Natural killer cell (primary cell): ENCODE measurements around the gene EN2. TPM values are rescaled to one million over a fixed set of nuclear protein-coding genes. Genes with fewer than 3 reads are reported as not detected.

ENCODE experiments used
- ATAC-seq, 3 donors: fragments of 150-1000 bp in 2 of 3; fragments of 200-7000 bp in 1 of 3; cut with Tn5 transposase; 1 replicate in 1 of 3; 2 replicates in 2 of 3; pipeline ENCODE4 v1.10.0; 2021; ENCODE audit warnings: mild to moderate bottlenecking in 2 of 3, moderate library complexity in 2 of 3
- DNase-seq, 2 donors: peaks; one replicate each; pipeline versions ENCODE4 v3.0.0 to v3.0.0-alpha.2; 2013 to 2021; ENCODE audit warnings: mixed read lengths in 1 of 2
- H3K27ac ChIP-seq: one replicate; pipeline ENCODE4 v1.5.1; 2013; ENCODE audit warnings: mild to moderate bottlenecking, low read length
- H3K27me3 ChIP-seq: one replicate; pipeline ENCODE4 v1.6.1; 2013; ENCODE audit warnings: low read length; ENCODE audit not compliant: control insufficient read depth, insufficient read depth
- H3K36me3 ChIP-seq: one replicate; pipeline ENCODE4 v1.6.1; 2013; ENCODE audit warnings: low read length; ENCODE audit not compliant: control insufficient read depth, insufficient read depth
- H3K4me1 ChIP-seq: one replicate; pipeline ENCODE4 v1.6.1; 2013; ENCODE audit warnings: low read length; ENCODE audit not compliant: control insufficient read depth, insufficient read depth
- H3K4me3 ChIP-seq: one replicate; pipeline ENCODE4 v1.5.1; 2013; ENCODE audit warnings: low read length
- H3K9me3 ChIP-seq: one replicate; pipeline ENCODE4 v1.6.1; 2013; ENCODE audit warnings: low read length; ENCODE audit not compliant: control insufficient read depth, insufficient read depth
- H3K27ac Mint-ChIP-seq, 2 donors: one replicate each; pipeline ENCODE4 v1.8.0; 2022; ENCODE audit warnings: mild to moderate bottlenecking in 2 of 2, mixed read lengths in 2 of 2, moderate library complexity in 1 of 2
- H3K27me3 Mint-ChIP-seq, 2 donors: one replicate each; pipeline ENCODE4 v1.8.0; 2022; ENCODE audit warnings: low read depth in 2 of 2, mixed read lengths in 2 of 2
- H3K36me3 Mint-ChIP-seq: one replicate; pipeline ENCODE4 v1.8.0; 2022; ENCODE audit warnings: mixed read lengths
- H3K4me1 Mint-ChIP-seq, 2 donors: one replicate each; pipeline ENCODE4 v1.8.0; 2022; ENCODE audit warnings: mixed read lengths in 2 of 2
- H3K4me3 Mint-ChIP-seq: one replicate; pipeline ENCODE4 v1.8.0; 2022; ENCODE audit warnings: mild to moderate bottlenecking, moderate library complexity, mixed read lengths
- H3K9me3 Mint-ChIP-seq, 2 donors: one replicate each; pipeline ENCODE4 v1.8.0; 2022; ENCODE audit warnings: mixed read lengths in 2 of 2
- WGBS: methylation state at CpG from one replicate; pipeline ENCODE4 v1.1.7; 2013; ENCODE audit warnings: missing lambda C conversion rate; ENCODE audit not compliant: insufficient coverage; 5-methylcytosine and 5-hydroxymethylcytosine counted together
- intact Hi-C: fragments of 100-400 bp; cut with micrococcal nuclease; formaldehyde crosslinking; loops from one replicate; pipeline ENCODE4 v1.14.2; 2022
- total RNA-seq, 4 donors: library from RNA; stranded (reverse); fragments of 120-200 nt in 1 of 4; gene quantifications; one replicate each; pipeline versions ENCODE4 v1.2.3 to v1.2.4, GENCODE V29; 2013 to 2022
- TF ChIP-seq, protein P1 (sequence below): fragments of 200-600 bp; IDR thresholded peaks from one replicate; pipeline ENCODE4 v1.8.0; 2022; ENCODE audit warnings: antibody characterized with exemption

The EN2 gene
- total RNA-seq, 3 donors from 2014 or later (not counting 1 experiment from before 2014, with no cell fraction given) = not detected

DNA sequence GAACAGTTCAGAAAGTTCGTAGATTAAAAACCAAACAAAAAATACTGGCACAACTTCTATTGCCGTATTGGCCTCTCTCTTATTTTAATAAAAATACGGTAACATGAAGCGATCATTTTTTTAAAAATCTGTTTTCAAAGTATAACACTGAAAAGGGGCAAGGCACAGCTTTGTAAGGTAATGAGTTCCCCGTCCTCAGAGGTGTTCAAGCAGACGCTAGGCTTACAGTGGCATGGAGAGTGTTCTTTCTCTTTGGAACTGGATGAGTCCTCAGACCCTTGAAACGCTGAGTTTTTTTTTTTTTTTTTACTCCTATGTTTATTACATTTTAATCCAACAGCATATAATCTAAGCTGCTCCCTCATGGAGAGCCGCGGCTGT is 7.8 kb downstream of the EN2 start:
- Histone ChIP-seq H3K27me3 (peaks cover 79% of the 10 kb centered on the region), H3K4me1 (peaks cover 29% of the 10 kb centered on the region), H3K36me3 (no peaks in the 10 kb centered on the region), H3K4me3 (no peak overlapping the region), H3K9me3 (no peaks in the 10 kb centered on the region), H3K27ac (no peak overlapping the region)
- intact Hi-C loops = no loop called here
- TF ChIP-seq, protein P1, sequence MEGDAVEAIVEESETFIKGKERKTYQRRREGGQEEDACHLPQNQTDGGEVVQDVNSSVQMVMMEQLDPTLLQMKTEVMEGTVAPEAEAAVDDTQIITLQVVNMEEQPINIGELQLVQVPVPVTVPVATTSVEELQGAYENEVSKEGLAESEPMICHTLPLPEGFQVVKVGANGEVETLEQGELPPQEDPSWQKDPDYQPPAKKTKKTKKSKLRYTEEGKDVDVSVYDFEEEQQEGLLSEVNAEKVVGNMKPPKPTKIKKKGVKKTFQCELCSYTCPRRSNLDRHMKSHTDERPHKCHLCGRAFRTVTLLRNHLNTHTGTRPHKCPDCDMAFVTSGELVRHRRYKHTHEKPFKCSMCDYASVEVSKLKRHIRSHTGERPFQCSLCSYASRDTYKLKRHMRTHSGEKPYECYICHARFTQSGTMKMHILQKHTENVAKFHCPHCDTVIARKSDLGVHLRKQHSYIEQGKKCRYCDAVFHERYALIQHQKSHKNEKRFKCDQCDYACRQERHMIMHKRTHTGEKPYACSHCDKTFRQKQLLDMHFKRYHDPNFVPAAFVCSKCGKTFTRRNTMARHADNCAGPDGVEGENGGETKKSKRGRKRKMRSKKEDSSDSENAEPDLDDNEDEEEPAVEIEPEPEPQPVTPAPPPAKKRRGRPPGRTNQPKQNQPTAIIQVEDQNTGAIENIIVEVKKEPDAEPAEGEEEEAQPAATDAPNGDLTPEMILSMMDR = no peak
- DNase-seq (no peak), ATAC-seq (no peak)
- Mint-ChIP-seq H3K27ac (no peak overlapping the region), H3K36me3 (no peaks in the 10 kb centered on the region), H3K4me1 (peaks cover 0 to 5% of the 10 kb centered on the region in 2 donors), H3K9me3 (no peaks in the 10 kb centered on the region), H3K4me3 (no peak overlapping the region), H3K27me3 (peaks cover 68 to 73% of the 10 kb centered on the region in 2 donors)
- WGBS = 19% methylated on average over 9 of the region's 9 CpGs

DNA sequence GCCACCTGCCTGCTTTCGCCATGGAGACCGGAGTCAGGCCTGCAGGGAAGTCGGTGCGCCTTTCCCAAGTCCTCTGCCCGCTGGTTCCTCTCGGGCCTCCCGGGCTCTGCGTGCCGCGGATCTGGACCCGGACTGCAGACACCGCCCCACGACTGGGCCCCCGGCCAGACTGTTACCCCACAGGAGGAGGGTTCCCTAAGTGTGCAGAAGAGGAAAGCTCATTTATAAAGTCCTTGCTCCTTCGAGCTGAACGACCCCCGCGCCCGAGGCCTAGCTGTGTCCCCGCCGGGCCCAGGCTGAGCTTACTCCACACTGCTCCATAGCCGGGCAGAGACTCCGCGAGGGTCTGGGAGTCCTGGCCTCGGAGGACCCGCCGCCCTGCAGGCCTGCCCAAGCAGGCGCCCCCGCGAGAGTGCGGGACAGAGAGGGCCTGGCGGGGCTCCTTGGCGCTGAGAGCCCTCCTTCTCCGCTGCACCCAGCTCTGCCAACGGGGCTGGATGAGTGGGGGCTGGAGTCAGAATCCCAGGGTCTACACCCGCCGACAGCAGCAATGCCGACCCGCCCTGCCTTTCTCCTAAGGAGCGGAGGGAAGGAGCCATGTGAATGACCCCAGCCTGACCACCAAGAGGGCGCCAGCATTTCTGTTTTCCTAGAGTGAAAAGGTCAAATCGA is 8.3 kb downstream of the EN2 start:
- no peak overlapping the region for H3K27ac ChIP-seq
- DNase-seq (no peak), ATAC-seq (no peak)
- H3K4me1 Mint-ChIP-seq = peaks cover 4 to 5% of the 10 kb centered on the region in 2 donors
- H3K9me3 ChIP-seq = no peaks in the 10 kb centered on the region
- intact Hi-C loops = no loop called here
- TF ChIP-seq, protein P1 = no peak
- no peak overlapping the region for H3K4me3 ChIP-seq
- H3K36me3 Mint-ChIP-seq = no peaks in the 10 kb centered on the region
- H3K27me3 Mint-ChIP-seq = peaks cover 69 to 74% of the 10 kb centered on the region in 2 donors
- H3K4me3 Mint-ChIP-seq = no peak overlapping the region
- WGBS = 8% methylated on average over 42 of the region's 42 CpGs
- no peaks in the 10 kb centered on the region for H3K9me3 Mint-ChIP-seq
- H3K27ac Mint-ChIP-seq = no peak overlapping the region
- peaks cover 29% of the 10 kb centered on the region for H3K4me1 ChIP-seq
- H3K36me3 ChIP-seq = no peaks in the 10 kb centered on the region
- peaks cover 79% of the 10 kb centered on the region for H3K27me3 ChIP-seq

DNA sequence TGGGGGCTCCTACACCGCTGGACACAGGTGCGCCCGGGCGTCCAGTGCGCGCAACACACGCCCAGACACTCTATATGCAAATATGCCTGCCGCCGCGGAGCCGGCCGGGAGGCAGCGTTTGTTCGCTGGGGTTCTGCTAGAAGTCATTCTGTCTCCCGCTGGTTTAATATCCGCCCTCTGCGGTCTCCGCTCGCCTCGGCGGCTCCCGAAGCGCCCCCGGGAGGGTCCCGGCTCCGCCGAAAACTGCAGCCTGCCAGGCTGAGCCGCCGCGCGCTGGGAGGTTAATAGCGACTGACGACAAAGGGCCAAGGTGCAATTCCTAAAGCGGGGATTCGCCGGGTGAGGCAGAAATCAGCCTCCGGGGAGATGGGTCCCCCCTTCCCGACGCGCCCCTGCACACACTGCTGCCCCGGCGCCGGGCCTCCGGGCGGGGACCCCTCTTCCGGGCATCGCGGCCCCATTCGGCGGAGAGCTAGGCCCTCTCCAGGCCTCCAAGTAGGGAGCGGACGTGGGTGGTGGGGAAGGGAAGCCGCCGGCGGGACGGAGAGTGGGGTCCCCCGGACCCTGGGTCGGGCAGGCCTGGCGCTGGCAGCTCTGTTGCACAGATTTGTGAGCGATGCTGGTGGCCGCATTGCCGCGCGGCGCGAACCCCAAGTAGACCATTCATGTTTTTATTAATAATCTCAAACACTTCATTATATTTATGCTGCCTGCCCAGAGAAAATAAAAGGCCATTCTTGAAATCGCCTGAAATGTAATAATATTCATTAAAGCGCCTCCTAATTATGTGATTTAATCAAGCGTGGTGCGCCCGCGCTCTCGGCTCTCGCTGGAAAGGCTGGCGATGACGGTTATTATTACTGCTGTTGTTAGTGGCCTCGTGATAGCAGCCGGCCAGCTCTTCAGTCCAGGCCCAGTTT is 9.1 kb downstream of the EN2 start:
- no peaks in the 10 kb centered on the region for H3K9me3 ChIP-seq
- ATAC-seq = peak in 2 of 3 donors; percentile 52 to 55

More for the DNA sequence above, 9.1 kb downstream of the EN2 start:
- H3K27ac ChIP-seq = no peak overlapping the region
- Mint-ChIP-seq H3K27ac (no peak overlapping the region), H3K9me3 (no peaks in the 10 kb centered on the region), H3K4me1 (peaks cover 5 to 6% of the 10 kb centered on the region in 2 donors), H3K27me3 (peaks cover 67% of the 10 kb centered on the region in 2 donors), H3K36me3 (no peaks in the 10 kb centered on the region), H3K4me3 (no peak overlapping the region)
- intact Hi-C loops = no loop called here
- peaks cover 29% of the 10 kb centered on the region for H3K4me1 ChIP-seq
- H3K4me3 ChIP-seq = no peak overlapping the region
- 5% methylated on average over 77 of the region's 78 CpGs for WGBS
- no peaks in the 10 kb centered on the region for H3K36me3 ChIP-seq
- peaks cover 79% of the 10 kb centered on the region for H3K27me3 ChIP-seq
- TF ChIP-seq, protein P1 = no peak
- DNase-seq = peak in 1 of 2 donors; percentile 45
